Measurements from ENCODE around the gene SGIP1.

DNA sequence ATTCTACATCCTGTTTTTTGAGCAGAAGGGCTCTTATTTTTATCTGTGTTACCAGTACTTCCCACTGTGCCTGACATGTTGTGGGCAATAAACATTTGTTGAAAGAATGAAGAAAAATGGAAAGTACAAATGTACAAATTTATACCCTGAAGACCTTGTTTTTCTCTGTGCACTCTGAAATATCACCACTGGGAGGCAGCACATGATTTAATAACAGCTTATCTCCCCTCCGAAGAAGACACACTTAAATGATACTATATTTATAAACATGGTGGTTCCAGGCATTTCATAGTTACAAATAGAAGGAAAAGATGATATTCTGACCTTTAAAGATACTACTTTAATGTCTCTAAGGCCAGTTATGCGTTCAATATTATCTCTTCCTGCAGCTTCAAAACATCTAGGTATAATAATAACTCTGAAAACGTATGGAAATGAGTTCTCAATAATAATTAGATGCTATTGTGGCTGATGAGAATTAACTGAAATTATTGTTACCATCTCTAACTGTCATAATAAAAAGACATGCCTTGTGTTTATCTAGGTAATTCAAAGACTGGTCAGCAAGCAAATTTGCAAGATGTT lies 231.1 kb downstream of the SGIP1 start:
- TF ChIP-seq GATA2 (IDR thresholded peaks at IDR 0.05; ENCODE audit: low read depth, low read length), result no peak
- TF ChIP-seq GATA3 (IDR thresholded peaks at IDR 0.05; ENCODE audit: low read depth, low read length), result no peak

Data from SH-SY5Y (cell line).